Upper lobe of left lung (tissue), 6 donors: Measurements from ENCODE around the gene USP37. TPM values are rescaled to one million over a fixed set of nuclear protein-coding genes. Genes with fewer than 3 reads are reported as not detected.

Experiments
- ATAC-seq, 2 donors: fragments of 200-7000 bp; cut with Tn5 transposase; one replicate each; pipeline ENCODE4 v1.9.1; 2022; ENCODE audit warnings: mild to moderate bottlenecking in 2 of 2, moderate library complexity in 2 of 2; ENCODE audit not compliant: low FRiP score in 2 of 2
- DNase-seq, 2 donors: peaks; one replicate each; pipeline ENCODE4 v3.0.0-alpha.2; 2019 to 2020
- H3K27ac ChIP-seq, 4 donors: fragments of 200-600 bp; sonication (generic); one replicate each; pipeline ENCODE4 v1.5.1; 2016 to 2019
- H3K27me3 ChIP-seq, 4 donors: fragments of 200-600 bp; sonication (generic); one replicate each; pipeline ENCODE4 v1.5.1; 2017 to 2019
- H3K36me3 ChIP-seq, 4 donors: fragments of 200-600 bp; sonication (generic); one replicate each; pipeline ENCODE4 v1.5.1; 2016 to 2019
- H3K4me1 ChIP-seq, 4 donors: fragments of 200-600 bp; sonication (generic); one replicate each; pipeline ENCODE4 v1.5.1; 2018 to 2019
- H3K4me3 ChIP-seq, 4 donors: fragments of 200-600 bp; sonication (generic); one replicate each; pipeline ENCODE4 v1.5.1; 2017 to 2019; ENCODE audit warnings: mild to moderate bottlenecking in 2 of 4, moderate library complexity in 1 of 4
- H3K9me3 ChIP-seq, 4 donors: fragments of 200-600 bp; sonication (generic); one replicate each; pipeline ENCODE4 v1.5.1; 2018 to 2019
- CTCF ChIP-seq, 6 experiments: fragments of 450-650 bp in 4 of 6; fragments of 200-600 bp in 2 of 6; sonication (generic) in 2 of 6; IDR thresholded peaks; one replicate each; pipeline ENCODE4 v1.5.1; 2016 to 2019; ENCODE audit warnings: antibody characterized with exemption in 6 of 6
- EP300 ChIP-seq, 4 donors: sonication (generic); formaldehyde crosslinking; IDR thresholded peaks; one replicate each; pipeline ENCODE4 v1.5.1; 2017; ENCODE audit warnings: antibody characterized with exemption in 4 of 4, control low read depth in 2 of 4
- POLR2A ChIP-seq, 4 donors: fragments of 450-650 bp; IDR thresholded peaks; one replicate each; pipeline ENCODE4 v1.5.1; 2016 to 2017; ENCODE audit warnings: antibody characterized with exemption in 4 of 4, mild to moderate bottlenecking in 2 of 4
- POLR2AphosphoS5 ChIP-seq, 2 donors: sonication (generic); formaldehyde crosslinking; IDR thresholded peaks; one replicate each; pipeline ENCODE4 v1.5.1; 2017; ENCODE audit warnings: antibody characterized with exemption in 2 of 2
- WGBS, 2 donors: methylation state at CpG; one replicate each; pipeline ENCODE4 v1.1.5; 2017 to 2018; 5-methylcytosine and 5-hydroxymethylcytosine counted together
- total RNA-seq, 6 donors: library from RNA; depleted of rRNA in 4 of 6; stranded (reverse); fragments of >200 nt in 4 of 6; gene quantifications; one replicate each; pipeline versions ENCODE4 v1.1.0 to v1.2.1, GENCODE V29; 2016 to 2021
- donor health status: DM: no; HTN: no; CAD: no; lungs with moderate emphysema.
- donor health status: DM: no; HTN: yes; CAD: no; lungs with severe emphysema.

The USP37 gene
- total RNA-seq, 6 donors from 2014 or later = 9.0 to 31.4 (median 13.1) TPM

- peak within 1 kb of the TSS in 1 of 4 donors; percentile 1 for H3K4me3 ChIP-seq
- TF ChIP-seq POLR2A (IDR thresholded peaks at IDR 0.05) = no peak
- no peak for TF ChIP-seq CTCF (IDR thresholded peaks at IDR 0.05)
- no peak for TF ChIP-seq EP300 (IDR thresholded peaks at IDR 0.05)
- no peak for TF ChIP-seq POLR2AphosphoS5 (IDR thresholded peaks at IDR 0.05)
- H3K36me3 ChIP-seq = no peaks in the 10 kb centered on the region
- DNase-seq (no peak), ATAC-seq (peak in 1 of 2 donors; percentile 26)
- H3K27me3 ChIP-seq = no peaks in the 10 kb centered on the region
- no peaks in the 10 kb centered on the region for H3K9me3 ChIP-seq
- WGBS, 2 donors = 82 to 94% methylated on average over 8 to 9 of the region's 9 CpGs
- H3K4me1 ChIP-seq = no peaks in the 10 kb centered on the region
- no peak within 1 kb of the TSS for H3K27ac ChIP-seq
Measured at GRCh38 chr2:218418717-218419458, 149.3 kb downstream of the USP37 start, which contains the start of gene VIL1. TSS of gene VIL1 (plus strand) at chr2:218419123. CDS start at chr2:218423779, 4,656 bp downstream.

GRCh38 chr2:218418321-218418716 lies 149.8 kb downstream of the USP37 start:
- WGBS, 2 donors = 60 to 85% methylated on average over 1 to 3 of the region's 5 CpGs
- DNase-seq (no peak), ATAC-seq (no peak)

GRCh38 chr2:218407717-218408116 lies 160.4 kb downstream of the USP37 start:
- Histone ChIP-seq H3K36me3 (peaks cover 17 to 27% (median 23%) of the 10 kb centered on the region in 4 donors), H3K4me1 (peaks cover 29 to 52% (median 41%) of the 10 kb centered on the region in 4 donors), H3K9me3 (no peaks in the 10 kb centered on the region), H3K27me3 (no peaks in the 10 kb centered on the region), H3K4me3 (no peak overlapping the region), H3K27ac (peak overlapping the region in 2 of 4 donors; percentile 84 to 88)
- TF ChIP-seq POLR2AphosphoS5 (IDR thresholded peaks at IDR 0.05) (no peak), CTCF (IDR thresholded peaks at IDR 0.05) (no peak), EP300 (IDR thresholded peaks at IDR 0.05) (no peak), POLR2A (IDR thresholded peaks at IDR 0.05) (no peak)
- no peak for ATAC-seq
- DNase-seq = no peak
- WGBS, 2 donors = 89% methylated on average over 8 of the region's 8 CpGs

More at GRCh38 chr2:218418321-218418716, 149.8 kb downstream of the USP37 start:
- no peaks in the 10 kb centered on the region for H3K36me3 ChIP-seq
- H3K9me3 ChIP-seq = no peaks in the 10 kb centered on the region
- no peak overlapping the region for H3K4me3 ChIP-seq
- no peak for TF ChIP-seq CTCF (IDR thresholded peaks at IDR 0.05)
- no peak for TF ChIP-seq EP300 (IDR thresholded peaks at IDR 0.05)
- TF ChIP-seq POLR2AphosphoS5 (IDR thresholded peaks at IDR 0.05) = no peak
- no peak for TF ChIP-seq POLR2A (IDR thresholded peaks at IDR 0.05)
- no peak overlapping the region for H3K27ac ChIP-seq
- H3K27me3 ChIP-seq = no peaks in the 10 kb centered on the region
- no peaks in the 10 kb centered on the region for H3K4me1 ChIP-seq

GRCh38 chr2:218406949-218407618 lies 161.1 kb downstream of the USP37 start:
- Histone ChIP-seq H3K27ac (peak overlapping the region; percentile 80 to 88 (median 86)), H3K9me3 (no peaks in the 10 kb centered on the region), H3K4me3 (peak overlapping the region in 3 of 4 donors; percentile 34 to 56 (median 53)), H3K4me1 (peaks cover 35 to 58% (median 48%) of the 10 kb centered on the region in 4 donors), H3K36me3 (peaks cover 21 to 33% (median 30%) of the 10 kb centered on the region in 4 donors), H3K27me3 (no peaks in the 10 kb centered on the region)
- peak; percentile 41 to 58 for TF ChIP-seq POLR2AphosphoS5 (IDR thresholded peaks at IDR 0.05)
- no peak for TF ChIP-seq EP300 (IDR thresholded peaks at IDR 0.05)
- ATAC-seq = peak; percentile 21 to 46
- WGBS, 2 donors = 4 to 6% methylated on average over 10 to 13 of the region's 13 CpGs
- DNase-seq = peak in 1 of 2 donors; percentile 70
